Measurements from ENCODE around the gene DFFA. TPM values are rescaled to one million over a fixed set of nuclear protein-coding genes. Genes with fewer than 3 reads are reported as not detected.

The DFFA gene
- total RNA-seq, 1 experiment from 2014 or later = 94.1 TPM

GRCh38 chr1:10440794-10441193, 31.5 kb downstream of the DFFA start:
- Histone ChIP-seq H3K4me2 (ENCODE audit: insufficient read depth, insufficient read length, low read length) (no peak overlapping the region), H4K20me1 (ENCODE audit: control insufficient read depth, insufficient read depth, insufficient read length) (no peaks in the 10 kb centered on the region), H3K9me3 (ENCODE audit: control insufficient read depth, low read depth, low read length) (no peaks in the 10 kb centered on the region), H2BK5ac (ENCODE audit: insufficient read length, low read length) (no peak overlapping the region), H2BK15ac (ENCODE audit: low read depth, low read length) (no peak overlapping the region), H3K18ac (ENCODE audit: insufficient read length, low read depth, low read length) (no peak overlapping the region), H3K27ac (ENCODE audit: insufficient read length, low read depth, low read length) (no peak overlapping the region), H3K79me1 (ENCODE audit: insufficient read depth, low read depth, low read length, poor library complexity, severe bottlenecking) (no peaks in the 10 kb centered on the region), H2AFZ (ENCODE audit: low read length) (no peak overlapping the region), H3K4me1 (ENCODE audit: insufficient read depth, low read length) (no peaks in the 10 kb centered on the region), H3K23me2 (ENCODE audit: insufficient read length, low read depth, low read length, poor library complexity, severe bottlenecking) (no peaks in the 10 kb centered on the region), H2AK5ac (ENCODE audit: insufficient read length, low read length) (no peak overlapping the region), H3K23ac (ENCODE audit: insufficient read length, low read depth, low read length) (no peak overlapping the region), H3K79me2 (ENCODE audit: insufficient read depth, low read length) (no peaks in the 10 kb centered on the region), H3T11ph (ENCODE audit: low read length) (no peak overlapping the region), H2BK120ac (ENCODE audit: low read depth, low read length, poor library complexity, severe bottlenecking) (no peak overlapping the region), H2BK20ac (ENCODE audit: low read depth, low read length, poor library complexity, severe bottlenecking) (no peak overlapping the region), H2BK12ac (ENCODE audit: insufficient read length, low read depth, low read length) (no peak overlapping the region), H4K5ac (ENCODE audit: insufficient read length, low read depth, low read length) (no peak overlapping the region), H3K14ac (ENCODE audit: insufficient read depth, low read length) (no peak overlapping the region), H3K4ac (ENCODE audit: low read depth, low read length) (no peak overlapping the region), H3K56ac (ENCODE audit: insufficient read length, low read depth, low read length) (no peak overlapping the region), H3K9ac (ENCODE audit: extremely low read depth, insufficient read length, low read length) (no peak overlapping the region), H4K91ac (ENCODE audit: insufficient read length, low read depth, low read length) (no peak overlapping the region), H3K27me3 (ENCODE audit: insufficient read depth, low read length) (no peaks in the 10 kb centered on the region), H4K8ac (replicated peaks; ENCODE audit: insufficient read length, low read depth, low read length) (no peak overlapping the region)
- no peaks in the 10 kb centered on the region for H3K4me1 Mint-ChIP-seq
- no CpG with 5 or more reads among the region's 5 CpGs for WGBS (ENCODE audit: extremely low coverage, insufficient read length, low lambda C conversion rate)
- no peak overlapping the region for H3K4me3 Mint-ChIP-seq
- peaks cover 0 to 4% (median 0%) of the 10 kb centered on the region in 3 experiments; a peak in 2 of 7 replicates for H3K36me3 Mint-ChIP-seq (ENCODE audit: insufficient read depth in 1 of 3, low read depth in 3 of 3)
- H3K27me3 Mint-ChIP-seq (ENCODE audit: low read depth) = no peaks in the 10 kb centered on the region
- H3K27ac Mint-ChIP-seq = no peak overlapping the region
- no peak for DNase-seq
- no peaks in the 10 kb centered on the region for H3K9me3 Mint-ChIP-seq
- TF ChIP-seq CTCF (conservative IDR thresholded peaks at IDR 0.05) = no peak
